Measurements from ENCODE around the gene E2F3. TPM values are rescaled to one million over a fixed set of nuclear protein-coding genes. Genes with fewer than 3 reads are reported as not detected.
A peak's percentile ranks its signal among the peaks of the same experiment; 100 is the strongest.

E2F3 gene
- total RNA-seq (10 to 100 TPM in 1 of 4 donors, 1 to 10 TPM in 3; 6.1 to 10.1 (median 7.8) TPM), polyA plus RNA-seq (3.9 TPM)
- long read RNA-seq, donor 1, partial matches to known transcripts: 1 of 7 reads
- long read RNA-seq, donor 1, other reads (novel, unspliced or antisense): 6 of 7 reads
- long read RNA-seq, donor 2, partial matches to known transcripts: 0 of 2 reads
- long read RNA-seq, donor 2, other reads (novel, unspliced or antisense): 2 of 2 reads
- long read RNA-seq, donor 3, full-length matches to known transcripts: 1 of 7 reads
- long read RNA-seq, donor 3, partial matches to known transcripts: 5 of 7 reads
- long read RNA-seq, donor 3, other reads (novel, unspliced or antisense): 1 of 7 reads
- long read RNA-seq, donor 4, partial matches to known transcripts: 0 of 1 reads
- long read RNA-seq, donor 4, other reads (novel, unspliced or antisense): 1 of 1 reads

DNA sequence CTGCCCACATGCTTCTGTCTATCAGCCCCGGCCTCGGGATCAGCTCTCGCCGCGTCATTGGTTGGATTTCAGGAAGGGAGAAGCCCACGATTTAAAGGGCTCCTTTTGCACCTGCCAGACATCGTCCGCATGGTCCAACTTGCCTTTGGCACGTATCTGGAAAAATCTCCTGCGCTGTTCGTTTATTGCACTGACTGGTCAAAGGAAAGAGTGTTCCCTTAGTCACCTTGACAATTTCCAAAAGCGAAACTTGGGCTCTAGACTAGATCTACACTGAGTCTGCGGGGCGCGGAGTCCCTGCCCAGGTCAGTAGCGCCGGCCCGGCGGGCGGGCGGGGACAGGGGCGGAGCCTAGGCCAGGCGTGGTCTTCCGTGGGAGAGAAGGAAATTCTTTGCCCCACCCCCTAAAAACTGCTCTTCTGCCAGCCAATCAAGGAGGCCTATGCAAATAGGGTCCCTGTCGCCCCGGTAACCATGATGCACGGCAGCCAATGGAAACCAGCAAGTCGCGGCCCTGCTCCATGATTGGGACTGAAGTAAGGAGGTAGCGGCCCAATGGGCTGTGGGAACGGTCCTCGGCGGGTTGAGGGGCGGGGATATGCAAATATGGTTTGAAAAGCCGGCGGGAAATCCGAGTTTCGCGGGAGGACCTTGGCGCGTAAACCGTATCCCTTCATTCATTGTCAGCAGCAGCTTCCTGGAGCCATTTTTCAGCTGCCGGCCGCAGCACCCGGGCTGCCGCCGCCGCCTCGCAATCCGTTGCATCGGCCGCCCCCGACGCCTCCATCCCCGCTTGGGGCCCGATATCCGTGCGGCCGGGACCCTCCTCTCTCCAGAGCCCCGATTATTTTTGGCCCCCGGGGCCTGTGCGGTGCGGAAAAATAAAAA is at the start of gene E2F3:
E2F3 (plus strand) TSS at position 675 of the 887 bp plus-strand sequence. CDS start 354 bp downstream, outside the sequence.
- peak; percentile 99 to 100 (median 100) for DNase-seq
- Histone ChIP-seq H3K27ac (ENCODE audit: low read length) (peak within 1 kb of the TSS; percentile 78), H3K9me3 (ENCODE audit: control insufficient read depth, low read length) (no peaks in the 10 kb centered on the region), H3K4me3 (ENCODE audit: low read length) (peak within 1 kb of the TSS; percentile 86), H3K4me1 (ENCODE audit: control insufficient read depth, insufficient read depth, low read length) (no peaks in the 10 kb centered on the region), H3K27me3 (ENCODE audit: control insufficient read depth, insufficient read depth) (no peaks in the 10 kb centered on the region)
- intact Hi-C loops (cut with DNase I): loop anchor here in 1 of 4 donors (5.0 kb wide), 1 partner anchor 131 kb away; the partner anchor contains the start of gene CDKAL1
- under 1% methylated on average over 63 of the region's 63 CpGs for WGBS
- ATAC-seq: peak; percentile 96 to 98

DNA sequence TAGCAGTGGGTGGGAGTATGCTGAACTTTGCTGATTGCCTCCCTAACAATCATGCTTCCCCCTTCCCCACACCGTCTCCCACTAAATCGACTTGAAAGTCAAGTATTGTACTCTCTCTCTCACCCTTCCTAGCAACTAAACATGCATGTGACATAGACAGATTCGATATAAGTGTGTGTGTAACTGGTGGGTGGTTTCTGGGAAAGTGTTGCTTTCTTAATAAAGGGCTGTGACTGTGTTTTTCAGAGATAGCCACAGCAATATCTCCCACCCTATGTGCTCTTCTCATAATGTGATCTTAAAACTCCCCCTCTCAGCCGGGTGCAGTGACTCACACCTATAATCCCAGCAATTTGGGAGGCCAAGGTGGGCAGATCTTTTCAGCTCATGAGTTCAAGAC is 49.3 kb upstream of the E2F3 start:
- no peak overlapping the region for H3K4me3 ChIP-seq (ENCODE audit: low read length)
- no peaks in the 10 kb centered on the region for H3K4me1 ChIP-seq (ENCODE audit: control insufficient read depth, insufficient read depth, low read length)
- intact Hi-C loops (cut with DNase I): no loop called here
- H3K9me3 ChIP-seq (ENCODE audit: control insufficient read depth, low read length): peaks cover 1% of the 10 kb centered on the region
- no peak for DNase-seq
- WGBS: 61% methylated on average over 4 of the region's 4 CpGs
- H3K27me3 ChIP-seq (ENCODE audit: control insufficient read depth, insufficient read depth): no peaks in the 10 kb centered on the region
- no peak overlapping the region for H3K27ac ChIP-seq (ENCODE audit: low read length)
- no peak for ATAC-seq

DNA sequence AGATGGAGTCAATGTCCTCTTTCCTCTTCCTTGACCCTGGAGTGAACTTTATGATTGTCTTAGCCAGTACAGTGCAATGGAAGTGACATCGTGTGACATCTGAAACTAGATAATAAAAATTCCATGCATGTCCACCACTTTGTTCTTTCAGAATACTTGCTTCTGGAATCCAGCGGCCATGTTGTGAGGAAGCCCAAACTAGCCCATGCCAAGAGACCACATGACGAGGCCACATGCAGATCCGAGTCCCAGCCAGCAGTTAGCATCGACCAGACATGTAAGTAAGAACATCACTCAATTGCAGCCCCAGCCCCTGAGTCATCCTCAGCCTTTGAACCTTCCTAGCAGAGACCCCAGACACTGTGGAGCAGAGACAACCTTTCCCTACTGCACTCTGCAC is 48.5 kb upstream of the E2F3 start:
- ATAC-seq (no peak), DNase-seq (no peak)
- intact Hi-C loops (cut with DNase I): no loop called here
- H3K4me3 ChIP-seq (ENCODE audit: low read length): no peak overlapping the region
- H3K27me3 ChIP-seq (ENCODE audit: control insufficient read depth, insufficient read depth): no peaks in the 10 kb centered on the region
- WGBS: 85% methylated on average over 5 of the region's 5 CpGs
- no peaks in the 10 kb centered on the region for H3K4me1 ChIP-seq (ENCODE audit: control insufficient read depth, insufficient read depth, low read length)
- H3K9me3 ChIP-seq (ENCODE audit: control insufficient read depth, low read length): peaks cover 1% of the 10 kb centered on the region
- no peak overlapping the region for H3K27ac ChIP-seq (ENCODE audit: low read length)

DNA sequence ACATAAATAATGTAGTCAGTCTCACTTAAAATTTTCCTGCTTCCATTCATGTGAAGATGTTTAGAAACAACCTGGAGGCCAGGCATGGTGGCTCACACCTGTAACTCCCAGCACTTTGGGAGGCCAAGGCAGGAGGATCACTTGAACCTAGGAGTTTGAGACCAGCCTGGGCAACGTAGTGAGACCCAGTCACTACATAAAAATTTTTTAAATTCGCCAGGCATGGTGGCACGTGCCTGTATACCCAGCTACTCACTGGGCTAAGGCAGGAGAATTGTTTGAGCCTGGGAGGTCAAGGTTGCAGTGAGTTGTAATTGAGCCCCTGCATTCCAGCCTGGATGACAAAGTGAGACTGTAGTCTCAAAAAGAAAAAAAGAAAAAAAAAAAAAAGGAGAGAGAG is 47.3 kb upstream of the E2F3 start:
- Histone ChIP-seq H3K4me1 (ENCODE audit: control insufficient read depth, insufficient read depth, low read length) (no peaks in the 10 kb centered on the region), H3K27me3 (ENCODE audit: control insufficient read depth, insufficient read depth) (no peaks in the 10 kb centered on the region), H3K4me3 (ENCODE audit: low read length) (no peak overlapping the region), H3K9me3 (ENCODE audit: control insufficient read depth, low read length) (peaks cover 1% of the 10 kb centered on the region), H3K27ac (ENCODE audit: low read length) (no peak overlapping the region)
- intact Hi-C loops (cut with DNase I): no loop called here
- WGBS: 83% methylated on average over 3 of the region's 3 CpGs
- ATAC-seq (no peak), DNase-seq (no peak)

DNA sequence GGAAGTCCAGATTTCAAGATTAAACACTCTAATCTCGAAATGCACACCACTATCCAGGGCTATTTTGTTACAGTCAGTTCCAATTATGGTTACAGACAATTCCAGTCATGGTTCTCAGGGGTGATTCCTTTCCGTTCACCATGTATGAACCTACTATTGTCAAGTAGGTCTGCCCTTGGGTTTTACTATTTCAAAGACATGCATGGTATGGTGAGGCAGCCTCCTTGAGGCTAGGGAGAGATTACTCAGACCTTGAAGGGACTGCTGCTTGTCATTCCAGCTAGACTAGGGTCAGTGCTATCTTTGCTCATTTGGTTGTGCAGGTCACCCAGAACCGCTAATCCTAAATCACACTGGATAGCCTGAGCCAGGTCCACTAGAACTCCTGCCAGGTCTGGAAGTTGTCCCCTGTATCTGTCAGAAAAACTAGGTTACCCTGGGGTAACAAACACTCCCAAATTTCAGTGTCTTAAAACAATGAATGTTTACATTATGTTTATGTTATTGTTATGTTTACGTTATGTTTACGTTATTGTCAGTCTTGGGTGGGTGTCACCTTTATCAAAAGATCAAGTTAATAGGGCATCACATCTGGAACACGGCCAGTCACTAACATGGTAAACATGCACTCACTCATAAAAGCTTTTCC is 41.1 kb upstream of the E2F3 start:
- ATAC-seq: no peak

DNA sequence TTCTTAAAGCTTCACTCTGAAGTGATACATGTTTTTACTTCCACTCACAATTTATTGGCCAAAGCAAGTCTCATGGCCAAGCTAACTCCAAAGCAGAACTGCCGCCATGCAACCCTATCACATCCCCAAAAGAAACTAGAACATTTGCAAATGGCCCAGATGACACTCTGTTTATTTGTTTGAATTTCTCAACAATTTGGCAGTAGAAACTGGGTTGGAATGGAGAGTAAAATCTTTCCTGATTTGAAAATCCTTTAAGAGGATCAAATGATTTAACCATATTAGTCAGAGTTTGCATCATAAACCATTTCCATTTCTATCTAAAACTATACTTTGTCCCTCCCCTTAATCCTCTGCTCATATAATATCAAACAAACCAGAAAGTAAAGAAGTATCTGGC is 39.1 kb upstream of the E2F3 start:
- 94% methylated on average over 1 of the region's 1 CpG for WGBS
- intact Hi-C loops (cut with DNase I): no loop called here

More for the DNA sequence above, 41.1 kb upstream of the E2F3 start:
- Histone ChIP-seq H3K9me3 (ENCODE audit: control insufficient read depth, low read length) (no peaks in the 10 kb centered on the region), H3K27ac (ENCODE audit: low read length) (no peak overlapping the region), H3K4me3 (ENCODE audit: low read length) (no peak overlapping the region), H3K4me1 (ENCODE audit: control insufficient read depth, insufficient read depth, low read length) (no peaks in the 10 kb centered on the region), H3K27me3 (ENCODE audit: control insufficient read depth, insufficient read depth) (no peaks in the 10 kb centered on the region)
- intact Hi-C loops (cut with DNase I): no loop called here
- DNase-seq: no peak
- 85% methylated on average over 6 of the region's 6 CpGs for WGBS

DNA sequence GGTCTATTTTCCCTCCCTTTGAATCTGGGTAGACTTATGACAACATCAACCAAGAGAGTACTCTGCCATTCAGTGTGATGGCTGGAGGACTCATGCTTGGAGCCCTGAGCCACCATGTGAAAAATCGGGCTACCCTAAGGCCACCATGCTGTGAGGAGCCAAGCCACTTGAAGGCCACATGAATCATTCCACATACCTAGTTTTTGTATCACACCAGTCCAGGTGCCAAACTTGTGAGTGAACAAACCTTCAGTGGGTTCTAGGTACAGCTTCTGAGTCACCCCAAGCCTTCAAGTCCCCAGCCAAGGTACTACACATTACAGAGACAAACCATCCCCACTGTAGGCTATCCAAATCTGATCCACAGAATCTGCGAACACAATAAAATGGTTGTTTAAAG is 37.4 kb upstream of the E2F3 start:
- Histone ChIP-seq H3K9me3 (ENCODE audit: control insufficient read depth, low read length) (no peaks in the 10 kb centered on the region), H3K27me3 (ENCODE audit: control insufficient read depth, insufficient read depth) (no peaks in the 10 kb centered on the region), H3K4me3 (ENCODE audit: low read length) (no peak overlapping the region), H3K27ac (ENCODE audit: low read length) (no peak overlapping the region), H3K4me1 (ENCODE audit: control insufficient read depth, insufficient read depth, low read length) (no peaks in the 10 kb centered on the region)
- ATAC-seq (no peak), DNase-seq (no peak)
- WGBS: 98% methylated on average over 2 of the region's 2 CpGs
- intact Hi-C loops (cut with DNase I): no loop called here

More for the DNA sequence above, 39.1 kb upstream of the E2F3 start:
- no peaks in the 10 kb centered on the region for H3K27me3 ChIP-seq (ENCODE audit: control insufficient read depth, insufficient read depth)
- H3K27ac ChIP-seq (ENCODE audit: low read length): no peak overlapping the region
- no peak for ATAC-seq
- H3K9me3 ChIP-seq (ENCODE audit: control insufficient read depth, low read length): no peaks in the 10 kb centered on the region
- no peak for DNase-seq
- no peaks in the 10 kb centered on the region for H3K4me1 ChIP-seq (ENCODE audit: control insufficient read depth, insufficient read depth, low read length)
- H3K4me3 ChIP-seq (ENCODE audit: low read length): no peak overlapping the region

DNA sequence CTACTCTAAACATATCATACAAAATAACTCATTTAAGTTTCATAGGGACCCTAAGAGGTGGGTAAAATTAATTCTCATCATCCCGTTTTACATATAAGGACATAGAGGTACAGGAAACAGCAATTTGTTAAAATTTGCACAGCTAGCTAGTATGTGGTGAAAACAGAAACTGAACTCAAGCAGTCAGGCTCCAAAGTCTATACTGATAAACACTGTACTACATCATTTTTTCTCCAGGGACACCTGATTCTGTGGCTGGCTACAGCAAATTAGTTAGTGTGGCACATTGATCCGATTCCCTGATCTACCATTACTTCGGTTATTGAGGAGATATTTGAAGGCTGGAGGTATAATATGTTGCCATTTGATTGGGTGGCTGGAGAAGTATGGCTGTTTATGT is 36.2 kb upstream of the E2F3 start:
- Histone ChIP-seq H3K4me3 (ENCODE audit: low read length) (no peak overlapping the region), H3K27ac (ENCODE audit: low read length) (no peak overlapping the region), H3K9me3 (ENCODE audit: control insufficient read depth, low read length) (no peaks in the 10 kb centered on the region), H3K4me1 (ENCODE audit: control insufficient read depth, insufficient read depth, low read length) (no peaks in the 10 kb centered on the region), H3K27me3 (ENCODE audit: control insufficient read depth, insufficient read depth) (no peaks in the 10 kb centered on the region)
- DNase-seq (no peak), ATAC-seq (no peak)
- WGBS: 77% methylated on average over 3 of the region's 3 CpGs
- intact Hi-C loops (cut with DNase I): no loop called here

DNA sequence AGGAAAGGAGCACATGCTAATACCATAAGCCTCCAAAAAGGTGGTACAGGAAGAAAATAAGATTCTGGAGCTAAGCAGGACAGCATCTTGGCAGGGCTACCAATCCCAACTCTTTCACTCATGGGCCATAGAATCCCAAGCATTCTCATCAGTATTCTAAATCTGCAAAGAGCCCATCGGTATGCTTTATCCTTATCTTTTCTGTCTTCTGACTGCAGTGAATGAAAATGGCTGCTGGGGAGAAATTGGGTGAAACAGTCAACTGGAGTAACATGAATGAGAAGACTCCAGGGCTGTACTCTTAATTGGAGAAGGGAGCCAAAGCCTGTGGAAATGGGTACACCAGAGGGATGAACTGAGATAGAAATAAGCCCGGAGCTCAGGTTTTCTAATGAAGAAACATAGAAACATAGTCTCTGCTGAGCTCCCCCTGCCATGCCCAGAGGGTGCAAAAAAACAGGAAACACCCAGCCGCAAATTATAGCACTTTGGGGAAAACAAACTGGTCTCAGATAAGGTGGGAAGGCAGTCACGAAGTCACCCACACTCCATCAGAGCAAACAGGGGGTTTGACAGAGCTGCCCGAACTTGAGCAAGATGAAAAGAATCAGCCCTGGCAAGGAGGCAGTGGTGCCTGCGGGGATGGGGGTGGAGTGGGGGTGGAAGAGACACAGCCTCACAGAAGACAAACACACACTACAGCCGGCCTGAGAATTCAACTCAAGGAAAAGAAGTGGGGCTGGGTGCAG is 35.4 kb upstream of the E2F3 start:
- Histone ChIP-seq H3K4me3 (ENCODE audit: low read length) (no peak overlapping the region), H3K4me1 (ENCODE audit: control insufficient read depth, insufficient read depth, low read length) (no peaks in the 10 kb centered on the region), H3K9me3 (ENCODE audit: control insufficient read depth, low read length) (no peaks in the 10 kb centered on the region), H3K27me3 (ENCODE audit: control insufficient read depth, insufficient read depth) (no peaks in the 10 kb centered on the region), H3K27ac (ENCODE audit: low read length) (no peak overlapping the region)
- ATAC-seq (no peak), DNase-seq (no peak)
- intact Hi-C loops (cut with DNase I): no loop called here
- WGBS: 34% methylated on average over 7 of the region's 7 CpGs

DNA sequence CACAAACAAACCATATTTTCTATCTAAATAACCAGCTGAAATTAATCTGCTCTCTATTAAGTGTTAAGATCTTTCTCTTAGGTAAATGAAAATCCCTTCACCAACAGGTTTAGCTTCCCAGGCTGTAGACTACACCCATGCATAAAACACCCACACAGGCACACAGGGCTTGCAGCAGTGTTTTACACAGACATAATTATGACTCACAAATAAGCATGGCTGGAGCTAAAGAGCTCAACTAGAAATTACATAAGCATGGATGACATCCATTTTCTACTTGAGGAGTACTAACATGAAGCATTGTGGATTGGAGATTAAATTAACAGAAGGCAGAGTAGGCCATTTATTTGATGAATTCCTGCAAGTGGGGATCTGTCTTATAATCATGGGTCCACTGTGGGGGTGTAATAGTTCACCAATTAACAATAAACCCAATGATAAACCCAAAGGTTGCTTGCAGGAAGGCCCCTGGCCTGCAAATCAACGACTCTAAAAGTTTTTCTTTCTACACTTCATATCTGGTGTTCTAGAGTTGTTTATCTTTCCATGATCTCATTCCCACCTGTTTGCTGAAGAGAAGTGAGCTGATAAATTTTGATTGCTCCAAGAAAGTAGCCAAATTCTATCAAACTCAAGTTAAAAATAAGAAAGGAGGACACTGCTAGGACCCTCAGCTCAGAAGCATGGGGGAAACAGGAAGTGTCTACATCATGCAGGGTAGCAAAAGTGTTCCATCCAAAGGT is 33.8 kb upstream of the E2F3 start:
- H3K27ac ChIP-seq (ENCODE audit: low read length): no peak overlapping the region
- WGBS: 49% methylated on average over 1 of the region's 1 CpG

More for the DNA sequence above, 33.8 kb upstream of the E2F3 start:
- Histone ChIP-seq H3K4me3 (ENCODE audit: low read length) (no peak overlapping the region), H3K27me3 (ENCODE audit: control insufficient read depth, insufficient read depth) (no peaks in the 10 kb centered on the region), H3K4me1 (ENCODE audit: control insufficient read depth, insufficient read depth, low read length) (no peaks in the 10 kb centered on the region), H3K9me3 (ENCODE audit: control insufficient read depth, low read length) (no peaks in the 10 kb centered on the region)
- ATAC-seq (no peak), DNase-seq (no peak)
- intact Hi-C loops (cut with DNase I): no loop called here

Data from right cardiac atrium (tissue), 5 donors.